ENCODE results near the gene MAOA.

DNA sequence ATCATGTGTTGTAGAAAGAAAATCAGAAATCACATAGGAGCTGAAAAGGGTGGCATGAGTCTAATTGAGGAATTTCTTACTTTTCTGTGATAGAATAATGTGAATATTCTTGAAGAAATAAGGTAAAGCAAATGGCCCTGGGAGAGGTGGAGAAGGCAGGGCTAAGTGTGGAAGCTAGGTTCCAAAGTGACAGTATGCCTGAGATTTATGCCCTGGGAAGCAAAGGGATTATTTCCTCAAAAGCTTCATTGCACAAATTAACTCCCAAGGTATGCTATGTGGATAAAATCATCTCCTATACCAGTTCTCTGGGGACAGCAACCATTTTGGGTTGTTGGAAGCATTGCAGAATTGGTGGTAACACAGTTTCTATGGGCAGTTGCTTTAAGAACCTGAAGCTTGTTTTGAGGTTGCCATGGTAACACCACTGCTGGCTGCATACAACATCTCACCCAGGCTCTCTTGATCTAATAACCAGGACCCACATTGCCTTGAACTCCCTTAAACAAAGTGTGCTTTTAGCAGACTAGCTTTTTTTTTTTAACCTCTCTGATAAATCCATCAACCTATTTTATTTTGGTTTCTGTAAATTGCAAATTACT, 21.0 kb downstream of the MAOA start:
- TF ChIP-seq POLR2AphosphoS5 (IDR thresholded peaks at IDR 0.05) (no peak), EZH2 (IDR thresholded peaks at IDR 0.05; ENCODE audit: borderline replicate concordance, insufficient read depth, low read length, poor library complexity, severe bottlenecking) (no peak), RAD21 (conservative IDR thresholded peaks at IDR 0.05) (no peak), TAF1 (IDR thresholded peaks at IDR 0.05; ENCODE audit: low read depth) (no peak), SMC3 (conservative IDR thresholded peaks at IDR 0.05; ENCODE audit: poor library complexity) (no peak), EP300 (conservative IDR thresholded peaks at IDR 0.05; ENCODE audit: poor library complexity, severe bottlenecking) (peak; percentile 34)
- TF ChIP-seq, protein P1, sequence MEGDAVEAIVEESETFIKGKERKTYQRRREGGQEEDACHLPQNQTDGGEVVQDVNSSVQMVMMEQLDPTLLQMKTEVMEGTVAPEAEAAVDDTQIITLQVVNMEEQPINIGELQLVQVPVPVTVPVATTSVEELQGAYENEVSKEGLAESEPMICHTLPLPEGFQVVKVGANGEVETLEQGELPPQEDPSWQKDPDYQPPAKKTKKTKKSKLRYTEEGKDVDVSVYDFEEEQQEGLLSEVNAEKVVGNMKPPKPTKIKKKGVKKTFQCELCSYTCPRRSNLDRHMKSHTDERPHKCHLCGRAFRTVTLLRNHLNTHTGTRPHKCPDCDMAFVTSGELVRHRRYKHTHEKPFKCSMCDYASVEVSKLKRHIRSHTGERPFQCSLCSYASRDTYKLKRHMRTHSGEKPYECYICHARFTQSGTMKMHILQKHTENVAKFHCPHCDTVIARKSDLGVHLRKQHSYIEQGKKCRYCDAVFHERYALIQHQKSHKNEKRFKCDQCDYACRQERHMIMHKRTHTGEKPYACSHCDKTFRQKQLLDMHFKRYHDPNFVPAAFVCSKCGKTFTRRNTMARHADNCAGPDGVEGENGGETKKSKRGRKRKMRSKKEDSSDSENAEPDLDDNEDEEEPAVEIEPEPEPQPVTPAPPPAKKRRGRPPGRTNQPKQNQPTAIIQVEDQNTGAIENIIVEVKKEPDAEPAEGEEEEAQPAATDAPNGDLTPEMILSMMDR (IDR thresholded peaks at IDR 0.05; ENCODE audit: poor library complexity, severe bottlenecking): no peak
- TF ChIP-seq, protein P2, sequence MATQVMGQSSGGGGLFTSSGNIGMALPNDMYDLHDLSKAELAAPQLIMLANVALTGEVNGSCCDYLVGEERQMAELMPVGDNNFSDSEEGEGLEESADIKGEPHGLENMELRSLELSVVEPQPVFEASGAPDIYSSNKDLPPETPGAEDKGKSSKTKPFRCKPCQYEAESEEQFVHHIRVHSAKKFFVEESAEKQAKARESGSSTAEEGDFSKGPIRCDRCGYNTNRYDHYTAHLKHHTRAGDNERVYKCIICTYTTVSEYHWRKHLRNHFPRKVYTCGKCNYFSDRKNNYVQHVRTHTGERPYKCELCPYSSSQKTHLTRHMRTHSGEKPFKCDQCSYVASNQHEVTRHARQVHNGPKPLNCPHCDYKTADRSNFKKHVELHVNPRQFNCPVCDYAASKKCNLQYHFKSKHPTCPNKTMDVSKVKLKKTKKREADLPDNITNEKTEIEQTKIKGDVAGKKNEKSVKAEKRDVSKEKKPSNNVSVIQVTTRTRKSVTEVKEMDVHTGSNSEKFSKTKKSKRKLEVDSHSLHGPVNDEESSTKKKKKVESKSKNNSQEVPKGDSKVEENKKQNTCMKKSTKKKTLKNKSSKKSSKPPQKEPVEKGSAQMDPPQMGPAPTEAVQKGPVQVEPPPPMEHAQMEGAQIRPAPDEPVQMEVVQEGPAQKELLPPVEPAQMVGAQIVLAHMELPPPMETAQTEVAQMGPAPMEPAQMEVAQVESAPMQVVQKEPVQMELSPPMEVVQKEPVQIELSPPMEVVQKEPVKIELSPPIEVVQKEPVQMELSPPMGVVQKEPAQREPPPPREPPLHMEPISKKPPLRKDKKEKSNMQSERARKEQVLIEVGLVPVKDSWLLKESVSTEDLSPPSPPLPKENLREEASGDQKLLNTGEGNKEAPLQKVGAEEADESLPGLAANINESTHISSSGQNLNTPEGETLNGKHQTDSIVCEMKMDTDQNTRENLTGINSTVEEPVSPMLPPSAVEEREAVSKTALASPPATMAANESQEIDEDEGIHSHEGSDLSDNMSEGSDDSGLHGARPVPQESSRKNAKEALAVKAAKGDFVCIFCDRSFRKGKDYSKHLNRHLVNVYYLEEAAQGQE (IDR thresholded peaks at IDR 0.05; ENCODE audit: borderline replicate concordance): no peak
